ENCODE measurements around the gene OR5AU1.

Gene OR5AU1

GRCh38 chr14:21192875-21193535, 37.1 kb upstream of the OR5AU1 start:
- no peak for DNase-seq (ENCODE audit: extremely low spot score)
- ChIA-PET POLR2A (no interaction called here), CTCF (interaction anchor here (0.8 to 1.3 kb wide), 3 partner anchors 8 to 100 kb away, joined by 3 read pairs; no protein-coding TSS in a partner anchor)
- TF ChIP-seq CTCF (IDR thresholded peaks at IDR 0.05; ENCODE audit: control extremely low read depth, extremely low read depth, low read depth, missing control alignments) = no peak

GRCh38 chr14:21192447-21192822, 36.6 kb upstream of the OR5AU1 start:
- ChIA-PET CTCF (interaction anchor here (0.8 to 1.3 kb wide), 3 partner anchors 8 to 100 kb away, joined by 3 read pairs; no protein-coding TSS in a partner anchor), POLR2A (no interaction called here)
- no peak for DNase-seq (ENCODE audit: extremely low spot score)
- no peak for TF ChIP-seq CTCF (IDR thresholded peaks at IDR 0.05; ENCODE audit: control extremely low read depth, extremely low read depth, low read depth, missing control alignments)

- no peak for TF ChIP-seq CTCF (IDR thresholded peaks at IDR 0.05; ENCODE audit: control extremely low read depth, extremely low read depth, low read depth, missing control alignments)
- ChIA-PET POLR2A (no interaction called here), CTCF (interaction anchor here (1.2 kb wide), 1 partner anchor 99 kb away, joined by 3 read pairs; no protein-coding TSS in a partner anchor)
- peak; percentile 73 for DNase-seq (ENCODE audit: extremely low spot score)
Observed at GRCh38 chr14:21191809-21192446, 36.1 kb upstream of the OR5AU1 start.

- no peak for DNase-seq (ENCODE audit: extremely low spot score)
- no peak for TF ChIP-seq CTCF (IDR thresholded peaks at IDR 0.05; ENCODE audit: control extremely low read depth, extremely low read depth, low read depth, missing control alignments)
- POLR2A ChIA-PET = interaction anchor here (0.6 kb wide), 1 partner anchor 24 kb away, joined by 8 read pairs; no protein-coding TSS in a partner anchor
- CTCF ChIA-PET = no interaction called here
Observed at GRCh38 chr14:21191261-21191808, 35.5 kb upstream of the OR5AU1 start.

GRCh38 chr14:21185491-21185890, 29.6 kb upstream of the OR5AU1 start:
- DNase-seq (ENCODE audit: extremely low spot score) = no peak
- ChIA-PET POLR2A (no interaction called here), CTCF (interaction anchor here (1.0 to 1.2 kb wide), 2 partner anchors 28 to 97 kb away, joined by 3 to 4 read pairs; no protein-coding TSS in a partner anchor)
- no peak for TF ChIP-seq CTCF (IDR thresholded peaks at IDR 0.05; ENCODE audit: control extremely low read depth, extremely low read depth, low read depth, missing control alignments)

GRCh38 chr14:21184254-21184653, 28.4 kb upstream of the OR5AU1 start:
- CTCF ChIA-PET = interaction anchor here (1.0 to 1.2 kb wide), 2 partner anchors 9 to 96 kb away, joined by 3 read pairs; no protein-coding TSS in a partner anchor
- POLR2A ChIA-PET = no interaction called here
- no peak for DNase-seq (ENCODE audit: extremely low spot score)
- TF ChIP-seq CTCF (IDR thresholded peaks at IDR 0.05; ENCODE audit: control extremely low read depth, extremely low read depth, low read depth, missing control alignments) = no peak
